Psoas muscle (tissue), 8 donors: ENCODE data around the gene COL4A6. TPM values are rescaled to one million over a fixed set of nuclear protein-coding genes. Genes with fewer than 3 reads are reported as not detected.
A peak's percentile ranks its signal among the peaks of the same experiment; 100 is the strongest.
"Not testable (repeated sequence)": the region's sequence is repeated elsewhere in the genome, so short reads cannot be mapped to it uniquely, and the experiment has no call there.

Source experiments
- ATAC-seq, 4 donors: fragments of 200-7000 bp; cut with Tn5 transposase; one replicate each; pipeline ENCODE4 v1.9.1; 2020; ENCODE audit warnings: moderate library complexity in 3 of 4, mild to moderate bottlenecking in 2 of 4
- DNase-seq, 2 donors: peaks; one replicate each; pipeline ENCODE4 v3.0.0-alpha.2; 2020
- H3K27ac ChIP-seq: fragments of 200-600 bp; one replicate; pipeline ENCODE4 v1.8.0; 2022
- H3K27me3 ChIP-seq, 3 donors: fragments of 200-600 bp in 1 of 3; one replicate each; pipeline versions ENCODE4 v1.6.1 to v1.8.0; 2013 to 2022; ENCODE audit warnings: low read length in 2 of 3, mild to moderate bottlenecking in 2 of 3, moderate library complexity in 1 of 3; ENCODE audit not compliant: insufficient read depth in 3 of 3
- H3K36me3 ChIP-seq, 2 donors: fragments of 200-600 bp in 1 of 2; one replicate each; pipeline versions ENCODE4 v1.6.1 to v1.8.0; 2013 to 2022; ENCODE audit warnings: low read depth in 1 of 2, mild to moderate bottlenecking in 1 of 2, moderate library complexity in 1 of 2; ENCODE audit not compliant: insufficient read depth in 1 of 2
- H3K4me1 ChIP-seq: fragments of 200-600 bp; one replicate; pipeline ENCODE4 v1.8.0; 2022
- H3K4me3 ChIP-seq: fragments of 200-600 bp; one replicate; pipeline ENCODE4 v1.8.0; 2022; ENCODE audit warnings: mild to moderate bottlenecking
- H3K9me3 ChIP-seq: fragments of 200-600 bp; one replicate; pipeline ENCODE4 v1.8.0; 2022
- WGBS, 3 donors: extraction: QIAGEN DNeasy Blood & Tissue Kit; methylation state at CpG; one replicate each; pipeline versions ENCODE4 v1.1.6 to v1.1.7; 2013; 5-methylcytosine and 5-hydroxymethylcytosine counted together
- intact Hi-C, 2 donors: fragments of 100-400 bp; cut with DNase I; formaldehyde crosslinking; loops; one replicate each; pipeline versions ENCODE4 v1.11.0 to v1.14.2; 2022
- polyA plus RNA-seq, 3 donors: library from polyadenylated mRNA; stranded (reverse); fragments of 200-250 nt; gene quantifications; one replicate each; pipeline ENCODE4 v1.2.3, GENCODE V29; 2013
- total RNA-seq, 4 donors: library from RNA; stranded (reverse); fragmentation: NEBNext Ultra II Directional in 2 of 4; extraction: Animal tissue kit (Norgen Biotek cat#: 25700) in 2 of 4; gene quantifications; one replicate each; pipeline versions ENCODE4 v1.2.1 to v1.2.4, GENCODE V29; 2021 to 2023
- TF ChIP-seq, protein P1 (sequence below): fragments of 200-600 bp; IDR thresholded peaks from one replicate; pipeline ENCODE4 v1.8.0; 2022; ENCODE audit warnings: antibody characterized with exemption
- donor health status: healthy with polysubstance abuse.
- donor health status: DM: no; HTN: no; CAD: no; lungs with moderate emphysema.
- donor health status: Bipolar disorder and iron deficiency.
- donor health status: healthy.
- donor health status: DM: yes; HTN: yes; CAD: no.
- donor health status: DM: no; HTN: no; CAD: no.
- donor health status: DM: no; HTN: no; CAD: no.
- donor health status: DM: yes; HTN: yes; CAD: no.

Gene COL4A6
- total and polyA plus RNA-seq, 7 donors = 0.17 to 3.6 (median 0.68) TPM

DNA sequence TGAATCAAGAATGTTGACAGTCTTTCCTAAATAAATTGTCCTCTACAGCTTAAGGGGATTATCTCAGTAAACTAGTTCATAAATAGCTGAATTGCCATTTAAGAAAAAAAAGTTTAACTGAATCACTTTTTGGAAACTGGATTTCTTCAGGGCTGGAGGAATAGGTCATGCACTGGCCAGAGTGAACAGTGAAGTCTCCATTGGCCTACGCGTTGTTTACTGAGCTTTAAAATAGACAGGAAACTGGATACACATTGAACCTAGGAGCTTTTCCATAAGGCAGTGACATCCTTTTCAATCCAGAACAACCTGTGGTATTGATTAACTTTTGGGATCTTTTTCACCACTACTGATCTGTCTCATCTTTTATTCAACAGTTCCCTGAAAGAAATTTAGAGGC, 58.0 kb downstream of the COL4A6 start:
- Histone ChIP-seq H3K9me3 (peaks cover under 1% of the 10 kb centered on the region), H3K27ac (no peak overlapping the region), H3K4me1 (peaks cover 4% of the 10 kb centered on the region), H3K4me3 (no peak overlapping the region), H3K36me3 (no peaks in the 10 kb centered on the region), H3K27me3 (peaks cover 0 to 3% (median 0%) of the 10 kb centered on the region in 3 donors)
- peak in 2 of 4 donors; percentile 61 to 72 for ATAC-seq
- TF ChIP-seq, protein P1, sequence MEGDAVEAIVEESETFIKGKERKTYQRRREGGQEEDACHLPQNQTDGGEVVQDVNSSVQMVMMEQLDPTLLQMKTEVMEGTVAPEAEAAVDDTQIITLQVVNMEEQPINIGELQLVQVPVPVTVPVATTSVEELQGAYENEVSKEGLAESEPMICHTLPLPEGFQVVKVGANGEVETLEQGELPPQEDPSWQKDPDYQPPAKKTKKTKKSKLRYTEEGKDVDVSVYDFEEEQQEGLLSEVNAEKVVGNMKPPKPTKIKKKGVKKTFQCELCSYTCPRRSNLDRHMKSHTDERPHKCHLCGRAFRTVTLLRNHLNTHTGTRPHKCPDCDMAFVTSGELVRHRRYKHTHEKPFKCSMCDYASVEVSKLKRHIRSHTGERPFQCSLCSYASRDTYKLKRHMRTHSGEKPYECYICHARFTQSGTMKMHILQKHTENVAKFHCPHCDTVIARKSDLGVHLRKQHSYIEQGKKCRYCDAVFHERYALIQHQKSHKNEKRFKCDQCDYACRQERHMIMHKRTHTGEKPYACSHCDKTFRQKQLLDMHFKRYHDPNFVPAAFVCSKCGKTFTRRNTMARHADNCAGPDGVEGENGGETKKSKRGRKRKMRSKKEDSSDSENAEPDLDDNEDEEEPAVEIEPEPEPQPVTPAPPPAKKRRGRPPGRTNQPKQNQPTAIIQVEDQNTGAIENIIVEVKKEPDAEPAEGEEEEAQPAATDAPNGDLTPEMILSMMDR = no peak
- no peak for DNase-seq
- 22 to 52% (median 27%) methylated on average over 2 of the region's 2 CpGs for WGBS, 3 donors
- intact Hi-C loops = no loop called here

DNA sequence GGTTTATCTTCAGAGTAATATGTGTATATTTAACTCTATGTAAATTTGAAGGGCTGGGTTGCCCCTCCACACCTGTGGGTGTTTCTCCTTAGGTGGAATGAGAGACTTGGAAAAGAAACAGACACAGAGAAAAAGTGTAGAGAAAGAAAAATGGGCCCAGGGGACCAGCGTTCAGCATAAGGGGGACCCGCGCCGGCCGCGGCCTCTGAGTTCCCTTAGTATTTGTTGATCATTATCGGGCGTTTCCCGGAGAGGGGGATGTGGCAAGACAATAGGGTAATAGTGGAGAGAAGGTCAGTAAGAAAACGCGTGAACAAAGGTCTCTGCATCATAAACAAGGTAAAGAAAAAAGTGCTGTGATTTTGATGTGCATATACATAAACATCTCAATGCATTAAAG, 61.4 kb downstream of the COL4A6 start:
- H3K4me3 ChIP-seq, DNase-seq, H3K27ac ChIP-seq, ATAC-seq, intact Hi-C loops, H3K36me3 ChIP-seq, H3K4me1 ChIP-seq, H3K9me3 ChIP-seq: not testable (repeated sequence)
- peaks cover 0 to 19% (median 0%) of the 10 kb centered on the region in 3 donors for H3K27me3 ChIP-seq
- 42 to 62% (median 60%) methylated on average over 9 to 11 of the region's 11 CpGs for WGBS, 3 donors

DNA sequence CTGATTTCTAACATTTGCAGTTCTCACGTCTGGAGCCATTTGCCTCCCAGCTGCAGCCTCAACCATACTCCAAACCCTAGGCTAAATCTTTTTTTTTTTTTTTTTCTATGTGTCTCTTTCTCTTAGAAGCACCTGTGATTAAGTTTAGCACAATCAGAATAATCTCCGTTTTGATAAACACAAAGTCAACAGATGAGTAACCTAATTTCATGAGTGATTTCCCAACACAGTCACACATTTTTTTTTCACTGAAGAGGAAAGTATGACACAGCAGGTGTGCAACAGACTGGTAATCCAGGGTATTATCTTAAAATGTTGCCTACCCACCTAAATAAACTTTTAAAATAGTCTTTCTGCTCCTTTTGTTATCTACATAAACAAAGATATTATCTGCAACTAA, 62.6 kb downstream of the COL4A6 start:
- WGBS, 3 donors = 52 to 67% (median 54%) methylated on average over 2 of the region's 2 CpGs
- H3K27me3 ChIP-seq = peaks cover 0 to 19% (median 0%) of the 10 kb centered on the region in 3 donors
- H3K4me3 ChIP-seq, H3K9me3 ChIP-seq, DNase-seq, H3K27ac ChIP-seq, intact Hi-C loops, ATAC-seq, H3K36me3 ChIP-seq, H3K4me1 ChIP-seq: not testable (repeated sequence)

DNA sequence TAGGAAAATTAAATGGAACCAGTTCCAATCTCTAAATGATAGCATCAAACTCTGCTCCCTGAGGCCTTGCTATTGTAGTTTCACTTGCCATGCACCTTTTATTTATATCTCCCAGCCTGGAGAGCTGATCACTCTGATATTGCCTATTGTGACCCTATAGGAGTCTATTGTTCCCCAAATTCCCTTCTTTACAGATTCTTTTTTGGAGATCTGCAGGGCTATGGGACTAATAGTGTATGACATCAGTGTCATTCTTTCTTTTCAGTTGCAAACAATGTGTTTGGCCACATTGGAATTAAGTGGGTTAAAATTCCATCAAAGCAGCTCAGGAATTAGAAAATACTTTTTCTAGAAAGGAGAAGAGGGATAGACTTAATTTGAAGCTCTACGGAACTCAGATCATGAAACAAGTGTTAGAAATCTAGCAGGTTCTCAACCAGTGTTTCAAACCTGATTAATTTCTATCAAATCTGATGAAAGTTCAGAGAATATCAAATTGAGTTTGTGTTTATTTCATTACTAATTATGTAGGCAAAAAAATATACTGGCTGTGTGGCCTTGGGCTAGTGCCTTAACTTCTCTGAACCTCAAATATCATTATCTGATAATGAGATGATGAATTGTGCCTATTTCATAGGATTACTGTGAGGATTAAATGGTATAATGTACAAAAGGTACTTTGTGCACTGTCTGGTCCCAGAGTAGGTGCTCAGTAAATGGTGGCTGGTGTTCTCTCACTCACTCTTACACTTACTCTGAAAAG, 71.4 kb downstream of the COL4A6 start:
- Histone ChIP-seq H3K4me1 (no peaks in the 10 kb centered on the region), H3K36me3 (no peaks in the 10 kb centered on the region), H3K27me3 (no peaks in the 10 kb centered on the region), H3K4me3 (no peak overlapping the region), H3K9me3 (no peaks in the 10 kb centered on the region), H3K27ac (no peak overlapping the region)
- ATAC-seq (no peak), DNase-seq (no peak)
- intact Hi-C loops = no loop called here
- 81 to 95% (median 90%) methylated on average over 1 of the region's 1 CpG for WGBS, 3 donors
- TF ChIP-seq, protein P1 = no peak

DNA sequence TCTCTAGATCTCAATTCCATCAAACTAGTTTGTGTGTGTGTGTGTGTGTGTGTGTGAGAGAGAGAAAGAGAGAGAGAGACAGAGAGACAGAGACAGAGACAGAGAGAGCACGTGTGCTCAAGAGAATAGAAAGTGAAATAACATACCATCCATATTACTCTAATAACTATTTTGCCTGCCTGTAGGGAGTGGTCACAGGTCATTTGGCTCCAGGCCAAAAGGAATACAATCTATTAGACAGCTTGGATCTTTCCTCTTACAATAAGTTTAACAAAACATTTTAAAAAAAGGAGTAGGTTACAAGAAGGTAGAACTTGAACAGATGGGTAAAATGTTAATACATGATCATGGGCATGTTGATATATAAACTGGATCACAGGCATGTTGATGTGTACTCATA, 76.2 kb downstream of the COL4A6 start:
- 21 to 38% (median 30%) methylated on average over 1 of the region's 1 CpG for WGBS, 3 donors
- no peaks in the 10 kb centered on the region for H3K36me3 ChIP-seq
- peaks cover 0 to 11% (median 0%) of the 10 kb centered on the region in 3 donors for H3K27me3 ChIP-seq
- intact Hi-C loops = no loop called here
- H3K4me3 ChIP-seq = no peak overlapping the region
- ATAC-seq (no peak), DNase-seq (no peak)
- H3K4me1 ChIP-seq = no peaks in the 10 kb centered on the region
- H3K27ac ChIP-seq = no peak overlapping the region
- TF ChIP-seq, protein P1 = no peak
- H3K9me3 ChIP-seq = no peaks in the 10 kb centered on the region
